ENCODE measurements around the gene C11orf58. TPM values are rescaled to one million over a fixed set of nuclear protein-coding genes. Genes with fewer than 3 reads are reported as not detected.

C11orf58 gene
- total RNA-seq, 1 donor from 2014 or later, result 337 TPM

DNA sequence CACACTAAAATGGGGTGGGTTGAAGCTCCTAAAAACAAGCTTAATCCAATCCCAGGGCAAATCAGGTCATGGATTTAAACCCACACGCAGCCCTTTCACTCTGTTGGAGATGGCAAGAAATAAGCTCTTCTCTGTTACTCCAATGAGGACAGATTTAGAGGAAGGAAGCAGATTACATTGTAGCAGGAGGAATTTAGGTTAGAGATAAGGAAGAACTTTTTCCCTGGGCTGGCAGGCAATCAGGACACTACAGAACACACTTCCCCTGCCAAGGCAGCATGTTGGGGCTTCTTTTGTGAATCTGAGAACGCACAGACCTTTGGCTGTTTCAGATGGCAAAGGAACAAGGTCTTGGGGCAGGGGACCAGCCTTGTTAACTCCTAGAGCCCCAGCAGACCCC, 46.2 kb downstream of the C11orf58 start:
- peak; percentile 58 for DNase-seq (ENCODE audit: low spot score)

DNA sequence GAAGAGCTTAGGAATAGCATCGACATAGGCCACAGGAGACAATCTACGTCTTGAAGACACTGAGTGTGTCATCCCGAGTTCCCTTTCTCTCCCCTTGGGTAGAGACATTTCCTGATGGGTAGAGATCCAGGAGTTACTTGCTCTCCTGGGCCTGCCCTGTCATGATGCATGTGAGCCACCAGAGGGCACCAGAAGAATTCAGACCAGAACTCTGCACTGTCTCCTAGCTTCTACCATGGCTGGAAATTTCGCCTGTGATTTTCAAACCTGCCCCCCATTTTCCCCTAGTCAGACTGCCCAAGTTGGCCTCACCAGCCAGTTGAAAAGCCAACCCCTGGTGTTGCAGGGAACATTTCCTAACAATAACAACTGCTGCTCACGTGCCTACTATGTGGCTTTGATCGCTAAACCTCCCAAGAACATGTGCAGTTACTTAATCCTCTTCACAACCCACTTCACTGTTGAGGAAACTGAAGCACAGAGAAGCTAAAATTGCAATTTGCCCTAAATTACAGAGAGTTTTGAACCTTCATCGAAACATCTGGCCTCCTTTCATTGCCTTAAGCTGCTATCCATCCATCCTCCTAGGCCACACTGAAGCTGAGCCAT, 47.2 kb downstream of the C11orf58 start:
- peak; percentile 77 for DNase-seq (ENCODE audit: low spot score)

DNA sequence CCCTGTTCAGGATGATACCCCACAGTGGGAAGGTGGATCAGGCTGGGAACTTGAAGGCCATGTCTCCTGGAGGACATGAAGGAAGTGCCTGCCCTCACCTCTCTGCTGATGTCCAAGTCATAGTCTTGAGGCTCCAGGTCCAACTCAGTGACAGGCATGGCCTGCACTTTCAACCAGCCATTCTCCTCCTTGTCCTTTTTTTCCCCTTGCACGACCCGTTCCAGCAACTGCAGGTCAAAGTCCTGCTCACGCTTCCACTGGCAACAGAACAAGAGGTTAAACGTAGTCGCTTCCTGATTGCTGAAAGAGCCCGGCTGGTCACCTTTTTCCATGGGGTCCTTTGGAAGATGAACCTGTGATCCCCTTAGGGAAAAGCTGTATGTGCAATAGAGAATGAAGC, 47.7 kb downstream of the C11orf58 start:
- no peak for DNase-seq (ENCODE audit: low spot score)

DNA sequence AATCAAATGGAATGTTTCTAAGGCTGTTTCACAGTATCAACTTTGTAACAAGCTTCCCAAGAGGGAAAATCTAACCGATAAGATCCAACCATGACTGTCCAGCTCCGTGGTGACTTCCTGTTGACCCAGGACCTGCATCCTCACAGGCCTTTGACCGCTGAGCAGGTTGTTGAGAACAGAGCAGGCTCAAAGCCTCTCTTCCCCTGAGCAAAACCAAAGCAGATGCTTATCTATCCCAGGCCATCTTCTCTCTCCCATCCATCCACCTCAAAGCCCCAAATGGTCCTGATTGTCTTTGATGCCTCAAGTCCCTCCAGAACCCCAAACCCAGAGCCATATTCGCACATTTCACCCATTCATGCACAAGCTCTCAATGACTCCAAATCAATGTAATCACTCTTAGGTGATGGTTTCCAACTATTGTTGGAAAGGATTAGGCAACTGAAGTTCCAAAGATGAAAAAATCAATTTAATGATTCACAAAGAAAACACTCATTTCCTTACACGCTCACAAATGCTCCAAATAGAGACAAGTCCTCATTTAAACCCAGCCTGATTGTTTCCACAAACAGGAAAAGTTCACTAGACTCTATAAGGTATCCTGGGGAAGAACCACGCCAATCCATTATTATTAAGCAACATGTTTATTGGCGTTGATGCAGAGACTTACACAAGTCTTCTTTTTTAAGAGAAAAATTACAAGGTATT, 48.7 kb downstream of the C11orf58 start:
- no peak for DNase-seq (ENCODE audit: low spot score)

DNA sequence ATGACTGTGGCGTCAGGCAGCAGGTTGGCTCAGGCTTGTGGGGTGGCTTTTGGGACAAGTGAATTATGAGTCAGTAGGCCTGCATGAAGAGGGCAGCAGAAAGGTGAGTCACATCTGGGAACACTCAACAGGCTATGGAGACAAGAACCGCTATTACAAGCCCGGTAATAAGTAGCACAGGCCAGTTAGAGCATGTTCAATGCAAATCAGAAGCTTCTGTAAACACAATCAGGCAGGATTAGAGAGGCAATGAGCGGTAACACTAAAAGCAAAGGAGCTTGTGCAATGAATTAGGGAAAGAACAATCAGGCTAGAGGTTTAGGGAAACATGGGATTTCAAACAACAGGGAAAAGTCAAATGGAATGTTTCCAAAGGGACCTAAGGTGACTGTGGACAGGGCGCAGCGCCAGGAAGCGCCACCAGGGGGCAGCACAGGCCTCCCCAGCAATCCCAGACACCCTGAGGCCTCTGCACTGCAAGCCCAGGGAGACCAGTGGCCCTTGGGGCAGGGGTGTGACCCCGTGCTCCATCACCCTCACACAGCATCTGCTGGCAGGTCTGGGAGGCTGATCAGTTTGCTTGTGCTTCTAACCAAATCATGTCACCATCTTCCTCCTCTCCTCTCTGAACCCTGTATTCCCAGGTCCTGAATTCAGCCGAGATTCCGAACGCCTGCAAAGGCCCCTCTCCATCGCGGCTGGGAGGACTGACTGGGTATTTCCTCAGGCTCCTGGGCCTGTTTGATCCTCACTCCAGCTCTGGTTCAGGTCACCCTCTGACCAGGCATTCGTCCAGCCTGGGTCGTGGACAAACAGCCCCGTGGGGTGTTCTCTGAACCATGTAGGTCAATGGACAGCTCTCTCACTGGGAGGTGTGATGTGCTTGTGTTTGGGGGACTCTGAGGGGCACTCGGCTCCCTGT, 50.0 kb downstream of the C11orf58 start:
- peak; percentile 39 for DNase-seq (ENCODE audit: low spot score)

DNA sequence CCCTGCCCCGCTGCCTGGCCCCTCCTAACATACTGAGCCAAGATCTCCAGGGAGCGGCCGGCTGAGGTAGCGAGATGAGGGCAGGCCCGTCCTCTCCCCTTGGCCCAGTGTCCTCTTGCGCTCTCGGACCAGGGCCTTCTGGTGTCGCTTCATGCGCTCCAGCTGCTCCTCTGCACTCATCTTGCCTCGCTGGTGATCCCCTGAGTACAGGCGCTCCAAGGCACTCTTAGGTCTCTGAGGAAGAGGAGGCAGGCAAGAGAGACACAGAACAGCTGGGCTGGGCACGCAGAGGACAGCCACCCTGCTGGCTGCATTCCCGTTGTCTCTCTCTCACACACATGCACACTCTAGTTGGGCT, 50.6 kb downstream of the C11orf58 start:
- DNase-seq (ENCODE audit: low spot score), result no peak

DNA sequence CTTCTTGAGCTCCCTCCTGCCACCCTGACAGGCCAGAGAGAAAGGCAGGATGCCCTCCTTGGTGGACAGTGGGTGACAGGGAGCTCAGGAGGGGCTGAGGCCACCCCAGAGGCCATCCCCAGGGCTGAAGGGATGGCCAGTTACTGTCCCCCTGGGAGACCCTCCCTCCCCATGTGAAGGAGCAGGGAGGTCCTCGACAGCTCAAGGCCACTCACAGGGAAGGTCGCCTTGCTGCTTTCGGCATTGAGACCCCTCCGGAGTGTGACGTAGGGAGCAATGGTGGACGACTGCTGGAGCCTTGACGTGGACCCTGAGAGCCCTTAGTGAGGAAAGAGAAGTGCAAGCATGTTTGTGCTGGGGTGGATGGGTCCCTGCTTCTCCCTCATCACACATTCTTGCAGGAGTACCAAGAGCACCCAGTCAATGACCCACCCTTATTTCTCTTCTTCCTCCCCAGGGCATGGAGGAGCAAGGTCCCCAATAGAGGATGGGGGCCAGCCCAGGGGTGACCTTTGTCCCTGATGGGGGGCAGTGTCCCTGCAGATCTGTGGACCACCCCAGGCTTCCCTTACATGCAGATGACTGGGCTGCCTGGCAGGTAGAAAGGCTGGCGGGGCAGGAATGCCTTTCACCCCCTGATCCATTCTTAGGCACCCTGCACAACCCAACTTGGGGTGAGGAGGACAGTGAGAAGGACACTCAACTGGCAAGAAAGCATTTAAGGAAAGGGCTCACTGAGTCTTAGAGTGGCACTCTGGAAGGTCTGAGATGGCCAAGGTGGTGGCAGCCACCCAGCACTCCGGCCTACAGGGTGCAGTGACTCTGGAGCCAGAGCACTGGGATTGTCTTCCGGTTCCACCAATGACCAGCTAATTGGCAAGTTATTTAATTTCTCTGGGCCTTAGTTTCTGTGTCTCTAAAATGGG, 51.4 kb downstream of the C11orf58 start:
- DNase-seq (ENCODE audit: low spot score), result no peak

DNA sequence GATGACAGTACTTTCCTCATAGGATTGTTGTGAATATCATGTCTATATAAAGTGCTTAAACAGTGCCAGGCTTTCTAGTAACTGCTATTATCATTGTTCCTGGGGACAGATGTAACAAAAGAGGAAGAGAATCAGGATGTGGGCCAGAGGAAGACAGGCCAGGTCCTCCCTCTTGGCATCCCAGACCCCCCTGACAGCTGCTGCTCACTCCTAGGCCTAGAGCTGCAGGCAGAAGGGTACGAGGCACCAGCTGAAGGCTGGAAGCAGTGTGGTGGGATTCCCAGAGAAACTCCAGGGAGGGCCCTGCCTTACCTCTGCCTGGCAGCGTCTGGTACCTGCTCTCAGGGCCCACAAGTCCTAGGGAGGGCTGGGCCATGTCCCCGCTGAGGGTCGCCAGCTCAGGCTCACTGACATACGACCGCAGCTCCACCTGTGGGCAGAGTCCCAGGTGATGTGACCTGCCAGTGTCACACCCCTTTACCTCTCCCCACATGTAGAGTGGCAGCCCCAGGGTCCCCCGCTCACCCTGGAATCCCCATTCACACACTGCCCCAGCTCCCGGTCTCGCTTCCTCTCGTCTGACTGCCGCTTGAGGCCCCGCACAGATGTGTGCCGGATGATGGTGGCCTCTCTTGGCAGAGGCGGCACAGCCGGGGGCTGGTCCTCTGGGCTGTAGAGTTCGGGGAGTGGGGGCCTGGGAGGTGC, 52.2 kb downstream of the C11orf58 start:
- DNase-seq (ENCODE audit: low spot score), result no peak

DNA sequence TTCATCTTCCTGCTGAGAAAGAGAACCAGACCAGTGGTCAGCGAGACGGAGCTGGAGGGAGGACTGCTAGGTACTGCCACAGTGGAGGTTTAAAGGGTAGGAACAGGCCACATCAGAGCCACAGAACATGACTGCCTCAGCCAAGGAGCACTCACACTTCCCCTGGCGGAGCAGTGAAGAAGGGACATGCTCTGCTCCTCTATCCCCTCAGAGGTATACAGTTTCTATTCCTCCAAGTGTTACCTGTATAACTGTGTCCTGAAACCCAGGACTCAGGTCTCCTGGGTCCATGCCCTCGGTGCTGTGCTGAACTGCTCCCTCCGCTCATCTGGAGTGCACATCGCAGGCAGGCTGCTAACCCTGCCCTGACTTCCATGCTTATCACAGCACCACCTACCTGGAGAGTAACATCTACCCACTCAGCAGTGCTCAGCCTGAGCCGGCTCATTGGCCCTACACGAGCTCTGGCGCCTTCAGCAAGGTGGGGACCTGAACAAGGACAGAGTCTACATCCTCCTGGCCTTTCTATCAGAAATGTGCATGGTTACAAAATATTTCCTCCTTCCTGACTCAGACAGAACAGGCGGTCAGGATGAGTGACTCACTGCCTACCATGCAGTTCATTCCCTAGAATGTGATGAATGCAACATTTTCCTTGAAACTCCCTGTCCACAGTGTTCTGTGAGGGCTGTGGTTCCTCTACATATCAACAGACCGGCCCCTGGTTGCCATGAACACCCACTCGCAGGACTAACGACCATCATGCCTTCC, 52.9 kb downstream of the C11orf58 start:
- peak; percentile 92 for DNase-seq (ENCODE audit: low spot score)

DNA sequence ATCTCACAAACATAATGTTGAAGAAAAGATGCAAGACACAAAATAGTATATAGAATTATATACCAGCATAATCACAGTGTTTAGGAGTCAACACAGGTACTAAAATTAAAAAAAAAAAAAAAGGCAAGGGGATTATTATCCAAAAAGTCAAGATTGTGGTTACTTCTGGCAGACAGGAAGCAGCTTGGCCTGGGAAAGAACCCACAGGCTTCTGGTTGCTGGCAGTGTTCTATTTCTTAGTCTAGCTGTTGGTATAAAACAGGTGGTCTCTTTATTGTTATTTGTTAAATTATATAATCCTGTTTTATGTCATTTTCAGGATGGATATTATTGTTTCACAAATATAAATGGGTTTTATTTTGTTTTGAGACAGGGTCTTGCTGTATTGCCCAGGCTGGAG, 54.0 kb downstream of the C11orf58 start:
- no peak for DNase-seq (ENCODE audit: low spot score)

DNA sequence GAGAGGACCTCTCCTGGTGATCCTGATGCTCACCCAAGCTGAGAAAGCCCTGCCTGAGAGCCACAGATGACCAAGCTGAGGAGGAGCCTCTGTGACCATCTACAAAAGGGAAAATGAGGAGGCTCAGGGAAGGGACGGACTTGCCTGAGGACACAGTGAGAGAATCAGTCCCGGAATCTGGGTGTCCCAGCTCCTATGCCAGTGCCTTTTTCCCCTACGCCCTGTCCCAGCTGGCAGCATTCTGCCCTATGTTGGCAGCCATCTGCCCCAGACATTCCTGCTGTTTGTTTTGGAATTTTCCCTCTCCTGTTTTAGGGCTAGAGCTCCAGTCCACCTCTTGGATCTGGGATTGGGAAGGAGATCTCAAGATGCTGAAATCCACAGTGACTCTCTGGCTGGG, 54.6 kb downstream of the C11orf58 start:
- DNase-seq (ENCODE audit: low spot score), result no peak

DNA sequence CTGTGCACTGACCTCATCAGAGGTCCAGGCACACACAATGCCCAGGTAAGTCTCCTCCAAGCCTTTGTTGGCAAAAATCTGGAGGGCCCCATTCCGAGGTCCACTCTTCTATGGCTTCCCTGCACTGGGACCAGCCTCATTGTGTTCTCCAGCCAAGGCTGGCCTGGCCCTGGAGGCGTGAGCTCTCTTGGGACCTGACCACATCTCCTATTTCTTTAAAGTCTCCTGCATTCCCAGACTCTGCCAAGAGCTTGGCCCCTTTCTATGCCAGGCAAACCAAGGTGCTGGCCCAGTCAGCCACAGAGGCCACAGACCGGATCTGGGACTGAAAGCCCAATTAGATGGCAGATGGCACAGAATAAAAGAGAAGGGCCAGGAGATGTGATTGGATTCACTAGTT, 55.1 kb downstream of the C11orf58 start:
- DNase-seq (ENCODE audit: low spot score), result no peak

DNA sequence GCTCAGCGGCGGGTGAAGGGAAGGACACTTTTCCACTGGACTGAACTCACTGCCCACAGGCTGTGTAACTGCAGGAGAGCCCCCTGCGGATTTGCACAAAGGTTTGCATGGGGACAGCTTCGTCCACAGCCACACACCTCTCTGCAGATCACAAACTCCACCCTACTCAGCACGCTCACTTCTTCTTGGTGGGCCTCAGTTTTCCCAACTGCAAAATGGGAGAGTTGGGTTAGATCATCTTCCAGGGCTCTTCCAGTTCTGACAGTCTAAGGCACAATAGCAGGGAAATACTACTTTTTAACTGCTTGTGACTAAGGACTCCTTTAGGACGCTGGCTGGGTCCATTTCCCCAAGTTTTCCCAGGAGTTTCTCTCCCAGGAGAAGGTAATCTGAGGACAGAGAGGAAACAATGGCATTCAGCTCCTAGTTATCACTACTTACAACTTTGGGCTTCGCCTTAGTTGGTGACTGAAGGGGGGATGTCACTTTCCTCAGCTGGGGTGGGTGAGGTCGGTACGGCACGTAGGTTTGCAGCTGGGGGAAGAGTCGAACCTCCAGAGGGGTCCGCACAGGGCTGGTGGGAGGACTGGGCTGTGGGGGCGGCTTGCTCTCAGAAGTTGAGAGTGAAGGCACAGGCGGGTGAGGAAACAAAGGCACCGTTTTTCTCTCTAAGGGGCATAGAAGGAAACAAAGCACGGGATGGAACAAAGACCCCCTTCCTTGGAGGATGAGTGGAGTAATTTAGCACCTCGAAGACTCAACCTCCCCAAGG, 55.8 kb downstream of the C11orf58 start:
- DNase-seq (ENCODE audit: low spot score), result no peak

DNA sequence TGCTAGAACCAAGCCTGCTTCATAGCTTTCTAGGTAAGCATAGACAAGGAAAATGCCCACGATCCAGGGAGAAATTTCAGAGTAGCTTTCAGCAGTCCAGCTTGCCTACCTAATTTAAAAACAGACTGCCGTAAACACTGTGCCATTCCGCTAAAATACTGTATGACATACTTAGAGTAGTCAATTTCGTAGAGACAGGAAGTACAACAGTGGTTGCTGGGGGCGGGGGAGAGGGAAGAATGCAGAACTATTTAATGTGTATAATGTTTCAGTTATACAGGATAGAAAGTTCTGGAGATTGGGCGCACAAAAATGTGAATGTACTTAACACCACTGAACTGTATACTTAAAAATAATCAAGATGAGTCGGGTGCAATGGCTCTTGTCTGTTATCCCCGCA, 56.7 kb downstream of the C11orf58 start:
- DNase-seq (ENCODE audit: low spot score), result no peak

DNA sequence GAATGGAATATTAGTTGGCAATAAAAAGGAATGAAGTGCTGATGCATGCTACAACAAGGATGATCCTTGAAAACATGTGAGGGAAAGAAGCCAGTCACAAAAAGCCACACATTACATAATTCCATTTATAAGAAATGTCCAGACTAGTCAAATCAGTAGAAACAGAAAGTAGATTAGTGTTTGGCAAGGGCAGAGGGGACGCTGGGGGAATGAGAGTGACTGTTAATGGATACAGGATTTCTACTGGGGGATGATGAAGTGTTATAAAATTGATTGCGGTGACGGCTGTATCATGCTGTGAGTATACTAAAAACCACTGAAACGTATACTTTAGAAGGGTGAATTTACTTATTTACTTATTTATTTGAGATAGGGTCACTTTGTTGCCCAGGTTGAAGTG, 57.9 kb downstream of the C11orf58 start:
- DNase-seq (ENCODE audit: low spot score), result no peak

DNA sequence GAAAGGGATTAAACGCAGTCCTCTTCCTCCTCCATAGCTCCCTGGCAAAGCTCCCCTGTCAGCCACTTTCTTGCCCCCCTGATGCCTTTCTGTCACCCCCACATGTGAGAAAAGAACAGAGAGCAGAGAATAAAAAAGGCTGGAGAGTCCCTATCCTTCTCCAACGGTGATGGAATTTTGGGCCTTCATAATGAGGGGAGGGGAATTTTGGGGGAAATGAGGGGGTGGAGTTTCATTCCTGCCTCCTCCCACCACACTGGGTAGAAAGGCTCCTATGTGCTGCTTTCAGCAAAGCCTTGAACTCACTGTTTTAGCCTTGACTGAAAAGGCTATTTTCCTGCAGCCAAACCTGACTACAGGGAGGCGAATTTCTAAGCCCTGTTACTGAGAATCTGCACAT, 59.3 kb downstream of the C11orf58 start:
- no peak for DNase-seq (ENCODE audit: low spot score)

DNA sequence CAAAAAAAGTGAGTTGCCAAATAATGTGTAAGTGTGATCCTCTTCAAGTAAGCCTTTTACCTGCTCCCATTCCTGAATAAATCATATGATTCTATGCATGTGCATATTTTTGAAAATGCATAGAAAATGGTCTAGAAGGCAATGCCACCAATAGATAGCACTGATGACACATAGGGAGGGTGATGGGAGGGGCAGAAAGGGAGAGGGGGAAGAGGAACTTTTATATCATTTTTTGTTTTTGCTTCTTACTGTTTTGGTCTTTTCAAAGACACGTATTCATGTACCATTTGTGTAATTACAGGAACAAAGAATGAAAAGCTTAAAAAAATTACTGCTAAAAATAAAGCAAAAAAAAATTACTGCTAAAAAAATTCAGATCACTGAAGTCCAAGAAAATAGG, 60.8 kb downstream of the C11orf58 start:
- DNase-seq (ENCODE audit: low spot score), result no peak

DNA sequence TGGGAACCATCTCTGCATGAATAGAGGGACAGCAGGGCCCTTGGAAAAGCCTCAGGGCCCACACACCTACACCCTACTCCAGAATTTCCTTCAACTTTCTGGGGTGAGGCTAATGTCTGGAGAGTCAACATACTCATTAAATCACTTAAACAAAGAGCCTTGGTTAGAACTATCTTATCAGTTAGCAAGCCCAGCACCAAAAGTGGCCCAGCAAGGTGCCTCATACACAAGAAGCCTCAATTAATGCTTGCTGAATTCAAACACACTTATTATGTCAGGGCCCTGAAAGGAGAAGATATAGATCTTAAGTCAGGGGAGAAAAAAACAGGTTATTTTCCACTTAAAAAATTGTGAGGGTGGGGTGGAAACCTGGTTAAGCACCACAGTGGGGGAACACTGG, 61.4 kb downstream of the C11orf58 start:
- DNase-seq (ENCODE audit: low spot score), result no peak

DNA sequence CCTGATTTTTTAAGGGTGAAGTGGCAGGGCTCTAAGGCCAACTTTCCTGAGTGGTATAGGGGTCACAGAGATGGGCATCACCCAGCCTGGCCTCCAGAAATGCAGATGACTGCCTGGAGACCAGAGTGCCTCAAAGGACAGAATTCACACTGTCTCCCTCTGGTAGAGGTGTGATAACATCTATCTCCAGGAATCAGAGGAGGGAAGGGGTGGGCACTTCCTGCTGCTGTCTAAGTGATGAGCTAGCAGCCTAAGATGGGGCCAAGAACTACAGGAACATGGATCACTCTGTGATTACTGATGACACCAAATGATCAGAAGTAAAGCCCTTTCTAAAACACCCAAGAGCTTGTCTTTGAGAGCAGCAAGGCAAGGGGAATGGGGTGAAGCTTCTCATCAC, 61.9 kb downstream of the C11orf58 start:
- DNase-seq (ENCODE audit: low spot score), result no peak
